ENCODE measurements around the gene AURKB. TPM values are rescaled to one million over a fixed set of nuclear protein-coding genes. Genes with fewer than 3 reads are reported as not detected.

The AURKB gene
- total RNA-seq, 1 donor from 2014 or later = 108 TPM

DNA sequence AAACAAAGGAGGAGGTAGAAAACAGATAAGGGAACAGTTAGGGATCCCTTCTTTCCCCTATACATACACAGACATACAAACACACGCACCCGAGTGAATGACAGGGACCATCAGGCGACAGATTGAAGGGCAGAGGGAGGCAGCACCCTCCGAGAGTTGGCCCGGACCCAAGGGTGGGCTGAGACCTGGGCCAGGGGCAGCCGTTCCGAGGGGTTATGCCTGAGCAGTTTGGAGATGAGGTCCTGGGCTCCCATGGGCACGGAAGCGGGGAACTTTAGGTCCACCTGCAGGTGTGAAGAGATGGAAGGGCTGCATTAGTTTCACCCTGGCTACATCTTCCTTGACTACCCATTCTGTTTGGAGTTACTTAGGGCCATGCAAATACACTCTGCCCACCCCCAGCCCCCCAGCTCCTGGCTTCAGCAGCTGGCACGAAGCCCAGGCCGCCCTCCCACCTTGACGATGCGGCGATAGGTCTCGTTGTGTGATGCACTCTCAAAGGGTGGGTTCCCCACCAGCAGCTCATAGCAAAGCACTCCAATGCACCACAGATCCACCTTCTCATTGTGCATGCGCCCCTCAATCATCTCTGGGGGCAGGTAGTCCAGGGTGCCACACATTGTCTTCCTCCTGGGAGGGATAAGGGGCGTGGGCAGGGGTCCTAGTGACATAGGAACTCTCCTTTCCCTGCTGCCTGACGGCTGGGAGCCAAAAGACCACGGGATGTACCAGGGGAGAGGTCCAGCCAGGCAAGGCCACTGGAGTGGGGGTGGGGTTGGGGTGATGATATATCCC lies 5.4 kb downstream of the AURKB start:
- TF ChIP-seq, protein P1, sequence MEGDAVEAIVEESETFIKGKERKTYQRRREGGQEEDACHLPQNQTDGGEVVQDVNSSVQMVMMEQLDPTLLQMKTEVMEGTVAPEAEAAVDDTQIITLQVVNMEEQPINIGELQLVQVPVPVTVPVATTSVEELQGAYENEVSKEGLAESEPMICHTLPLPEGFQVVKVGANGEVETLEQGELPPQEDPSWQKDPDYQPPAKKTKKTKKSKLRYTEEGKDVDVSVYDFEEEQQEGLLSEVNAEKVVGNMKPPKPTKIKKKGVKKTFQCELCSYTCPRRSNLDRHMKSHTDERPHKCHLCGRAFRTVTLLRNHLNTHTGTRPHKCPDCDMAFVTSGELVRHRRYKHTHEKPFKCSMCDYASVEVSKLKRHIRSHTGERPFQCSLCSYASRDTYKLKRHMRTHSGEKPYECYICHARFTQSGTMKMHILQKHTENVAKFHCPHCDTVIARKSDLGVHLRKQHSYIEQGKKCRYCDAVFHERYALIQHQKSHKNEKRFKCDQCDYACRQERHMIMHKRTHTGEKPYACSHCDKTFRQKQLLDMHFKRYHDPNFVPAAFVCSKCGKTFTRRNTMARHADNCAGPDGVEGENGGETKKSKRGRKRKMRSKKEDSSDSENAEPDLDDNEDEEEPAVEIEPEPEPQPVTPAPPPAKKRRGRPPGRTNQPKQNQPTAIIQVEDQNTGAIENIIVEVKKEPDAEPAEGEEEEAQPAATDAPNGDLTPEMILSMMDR (conservative IDR thresholded peaks at IDR 0.05) = no peak
- H3K27me3 Mint-ChIP-seq = peaks cover 3% of the 10 kb centered on the region
- peaks cover 3% of the 10 kb centered on the region for H3K9me3 Mint-ChIP-seq
- DNase-seq (ENCODE audit: extremely low spot score, unreplicated experiment) = no peak
- H3K4me3 Mint-ChIP-seq = no peak overlapping the region
- no peak overlapping the region for H3K27ac Mint-ChIP-seq
- H3K4me1 Mint-ChIP-seq (ENCODE audit: unreplicated experiment) = peaks cover 3% of the 10 kb centered on the region
- H3K36me3 Mint-ChIP-seq = peaks cover 18% of the 10 kb centered on the region

DNA sequence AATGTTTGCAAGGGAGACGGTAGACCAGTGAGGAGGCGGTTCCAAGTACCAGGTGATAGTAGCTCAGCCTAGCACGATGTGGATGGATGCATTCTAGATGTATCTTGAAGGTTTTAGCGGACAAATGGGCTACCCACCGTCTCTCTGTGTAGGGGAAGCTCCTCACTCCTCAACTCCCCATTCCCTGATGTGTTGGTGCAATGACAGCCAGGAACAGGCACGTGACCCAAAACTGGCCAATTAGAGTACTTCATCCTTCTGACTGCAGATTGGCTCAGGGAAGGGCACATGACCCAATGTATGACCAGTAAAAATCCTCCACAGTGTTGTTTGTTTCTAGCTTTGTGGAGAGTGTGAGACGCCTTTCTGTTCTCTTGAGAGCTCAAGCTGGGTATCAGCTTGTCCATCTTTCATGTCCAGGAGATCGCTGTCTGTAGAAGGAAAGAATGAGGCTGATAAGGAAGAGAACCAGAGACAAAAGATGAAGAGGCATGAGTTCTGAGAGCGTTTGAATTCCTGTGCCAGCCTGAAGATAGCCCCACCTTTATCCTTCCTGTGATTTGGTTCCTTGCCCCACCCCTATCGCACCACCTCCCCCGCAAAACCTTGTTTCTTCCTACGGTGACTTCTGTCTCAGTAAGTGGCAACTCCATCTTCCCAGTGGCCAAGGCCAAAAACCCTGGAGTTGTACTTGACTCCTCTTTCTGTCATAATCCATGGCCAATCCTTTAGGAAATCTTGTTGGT lies 18.1 kb downstream of the AURKB start:
- H3K9me3 Mint-ChIP-seq = no peaks in the 10 kb centered on the region

GRCh38 chr17:8190506-8190905 lies 19.9 kb downstream of the AURKB start:
- TF ChIP-seq, protein P1 (conservative IDR thresholded peaks at IDR 0.05) = no peak
- Mint-ChIP-seq H3K4me3 (no peak overlapping the region), H3K36me3 (no peaks in the 10 kb centered on the region), H3K27ac (peak overlapping the region; percentile 88), H3K9me3 (no peaks in the 10 kb centered on the region), H3K4me1 (ENCODE audit: unreplicated experiment) (peaks cover 9% of the 10 kb centered on the region), H3K27me3 (no peaks in the 10 kb centered on the region)
- no peak for DNase-seq (ENCODE audit: extremely low spot score, unreplicated experiment)

More for the DNA sequence above, 18.1 kb downstream of the AURKB start:
- Mint-ChIP-seq H3K36me3 (no peaks in the 10 kb centered on the region), H3K4me1 (ENCODE audit: unreplicated experiment) (peaks cover 14% of the 10 kb centered on the region), H3K4me3 (no peak overlapping the region), H3K27ac (no peak overlapping the region), H3K27me3 (no peaks in the 10 kb centered on the region)
- TF ChIP-seq, protein P1 (conservative IDR thresholded peaks at IDR 0.05) = no peak
- no peak for DNase-seq (ENCODE audit: extremely low spot score, unreplicated experiment)

DNA sequence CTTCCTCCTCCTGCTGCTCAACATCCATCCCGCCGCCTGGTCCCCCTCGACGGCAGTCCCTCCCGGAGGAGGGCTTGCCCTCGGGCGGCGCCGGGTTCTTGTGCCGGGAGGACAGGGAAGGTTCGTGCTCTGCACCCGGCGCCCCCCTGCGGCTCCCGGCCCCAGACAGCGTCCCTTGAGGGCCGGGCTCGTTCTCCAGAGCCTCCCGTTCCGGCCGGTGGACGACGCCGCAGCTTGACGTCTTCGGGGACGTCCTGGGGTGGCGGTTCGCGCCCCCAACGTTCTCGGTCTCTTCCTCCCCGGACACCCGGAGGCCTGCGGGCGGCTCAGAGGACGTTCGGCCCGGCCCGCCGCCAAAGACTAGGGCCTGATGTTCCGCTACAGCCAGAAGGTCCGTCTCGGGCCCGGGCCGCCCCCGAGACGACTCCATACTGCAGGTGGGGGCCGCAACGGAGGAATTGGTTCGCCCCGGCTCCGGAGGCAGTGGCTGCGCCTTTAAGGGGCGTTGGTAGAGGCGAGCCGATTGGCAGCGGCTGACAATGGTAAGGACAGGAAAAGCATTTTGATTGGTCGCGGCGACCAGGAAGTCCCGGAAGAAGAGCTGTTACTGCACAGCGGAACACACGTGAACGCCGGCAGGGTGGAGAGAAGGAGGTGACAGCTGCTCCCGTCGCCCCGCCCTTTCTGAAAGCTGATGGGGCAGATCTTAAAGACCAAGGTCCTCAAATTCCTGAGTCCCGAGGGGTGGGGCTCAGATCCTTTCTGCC lies 20.5 kb downstream of the AURKB start, which contains the start of gene BORCS6:
BORCS6 (minus strand) TSS at position 470 of the 767 bp plus-strand sequence; CDS start at position 430, 40 bp downstream.
- TF ChIP-seq, protein P1 (conservative IDR thresholded peaks at IDR 0.05) = no peak
- Mint-ChIP-seq H3K4me1 (ENCODE audit: unreplicated experiment) (peaks cover 9% of the 10 kb centered on the region), H3K9me3 (no peaks in the 10 kb centered on the region), H3K4me3 (no peak within 1 kb of the TSS), H3K27me3 (no peaks in the 10 kb centered on the region), H3K27ac (peak within 1 kb of the TSS; percentile 88), H3K36me3 (no peaks in the 10 kb centered on the region)
- DNase-seq (ENCODE audit: extremely low spot score, unreplicated experiment) = peak; percentile 91

DNA sequence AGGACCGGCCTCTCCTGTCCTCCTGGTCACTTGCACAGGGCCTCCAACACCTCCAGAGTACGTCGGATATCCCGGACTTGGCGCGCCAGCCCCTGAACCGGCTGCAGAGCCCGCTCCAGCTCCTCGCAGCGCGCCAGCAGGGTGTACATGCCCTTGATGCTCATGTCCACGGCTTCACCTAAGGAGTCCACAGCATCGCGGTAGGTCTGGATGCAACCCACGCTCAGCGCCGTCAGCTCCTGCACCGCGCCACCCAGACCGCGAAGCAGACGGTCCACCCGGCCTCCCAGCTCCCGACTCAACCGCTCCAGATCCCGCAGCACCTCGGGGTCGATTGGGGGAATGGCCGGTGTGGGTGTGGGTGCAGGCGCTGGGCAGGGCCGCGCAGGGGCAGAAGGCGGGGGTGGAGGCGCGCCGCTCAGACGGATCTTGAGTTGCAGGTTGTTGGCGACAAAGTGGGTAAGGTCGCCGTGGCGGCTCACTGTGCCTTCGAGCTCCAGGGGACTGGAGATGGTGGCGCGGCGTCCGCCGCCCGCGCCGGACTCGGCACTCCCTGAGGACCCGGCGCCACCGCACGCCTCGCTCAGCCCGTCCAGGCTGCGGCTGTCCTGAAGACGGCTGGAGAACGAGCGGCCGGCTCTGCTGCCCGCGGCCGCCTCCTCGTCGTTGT lies 21.2 kb downstream of the AURKB start:
- DNase-seq (ENCODE audit: extremely low spot score, unreplicated experiment) = no peak
- H3K4me3 Mint-ChIP-seq = no peak overlapping the region
- no peaks in the 10 kb centered on the region for H3K36me3 Mint-ChIP-seq
- no peak overlapping the region for H3K27ac Mint-ChIP-seq
- TF ChIP-seq, protein P1 (conservative IDR thresholded peaks at IDR 0.05) = no peak
- no peaks in the 10 kb centered on the region for H3K9me3 Mint-ChIP-seq
- H3K4me1 Mint-ChIP-seq (ENCODE audit: unreplicated experiment) = peaks cover 9% of the 10 kb centered on the region
- H3K27me3 Mint-ChIP-seq = no peaks in the 10 kb centered on the region
